C1 segment of cervical spinal cord (tissue), 14 donors: ENCODE results near the gene GEMIN5.
"Not testable (repeated sequence)": the region's sequence is repeated elsewhere in the genome, so short reads cannot be mapped to it uniquely, and the experiment has no call there.

Experiments used
- DNase-seq, 14 donors: peaks; one replicate each; lab custom pipeline; 2025; lab: John Stamatoyannopoulos, UW

Gene GEMIN5

GRCh38 chr5:154940772-154941620 is 3.0 kb upstream of the GEMIN5 start, which contains the start of gene MRPL22:
Gene MRPL22, plus strand, starts transcription at chr5:154941073. Its CDS starts 38 bp downstream, at chr5:154941111.
- peak; percentile 67 to 93 (median 88) for DNase-seq

GRCh38 chr5:154940375-154940771 is 2.4 kb upstream of the GEMIN5 start:
- DNase-seq = no peak

GRCh38 chr5:154939387-154939786 is 1.4 kb upstream of the GEMIN5 start:
- not testable (repeated sequence) for DNase-seq

GRCh38 chr5:154937186-154937717 is 759 bp downstream of the GEMIN5 start:
- DNase-seq = no peak

- DNase-seq = no peak
Observed at GRCh38 chr5:154934881-154935280, 3.1 kb downstream of the GEMIN5 start.

GRCh38 chr5:154933537-154933936 is 4.5 kb downstream of the GEMIN5 start:
- no peak for DNase-seq

GRCh38 chr5:154923441-154924430 is 14.3 kb downstream of the GEMIN5 start:
- DNase-seq = no peak

- DNase-seq = no peak
Observed at GRCh38 chr5:154917757-154918156, 20.3 kb downstream of the GEMIN5 start.

GRCh38 chr5:154916874-154917273 is 21.1 kb downstream of the GEMIN5 start:
- no peak for DNase-seq

- peak in 1 of 14 donors; percentile 14 for DNase-seq
Observed at GRCh38 chr5:154905601-154906000, 32.4 kb downstream of the GEMIN5 start.

- no peak for DNase-seq
Observed at GRCh38 chr5:154901913-154902312, 36.1 kb downstream of the GEMIN5 start.

GRCh38 chr5:154901276-154901675 is 36.7 kb downstream of the GEMIN5 start:
- no peak for DNase-seq

- DNase-seq = no peak
Observed at GRCh38 chr5:154900066-154900465, 37.9 kb downstream of the GEMIN5 start.

- no peak for DNase-seq
Observed at GRCh38 chr5:154899151-154899816, 38.7 kb downstream of the GEMIN5 start.

- DNase-seq = peak in 3 of 14 donors; percentile 11 to 44 (median 15)
Observed at GRCh38 chr5:154898210-154898609, 39.8 kb downstream of the GEMIN5 start.

GRCh38 chr5:154896562-154897165 is 41.3 kb downstream of the GEMIN5 start:
- no peak for DNase-seq

GRCh38 chr5:154895606-154896561 is 42.1 kb downstream of the GEMIN5 start:
- DNase-seq = no peak

GRCh38 chr5:154893381-154893780 is 44.6 kb downstream of the GEMIN5 start:
- DNase-seq = no peak

GRCh38 chr5:154892369-154892771 is 45.6 kb downstream of the GEMIN5 start:
- DNase-seq = no peak

- DNase-seq = no peak
Observed at GRCh38 chr5:154885439-154885838, 52.6 kb downstream of the GEMIN5 start.
